Breast epithelium (tissue), 3 donors: ENCODE data around the gene SPOPL.

Source experiments
- POLR2A ChIP-seq: fragments of 450-650 bp; IDR thresholded peaks from one replicate; pipeline ENCODE4 v1.6.1; 2016; ENCODE audit warnings: antibody characterized with exemption, mild to moderate bottlenecking, moderate library complexity
- POLR2AphosphoS5 ChIP-seq, 3 donors: sonication (generic); formaldehyde crosslinking; IDR thresholded peaks; one replicate each; pipeline ENCODE4 v1.6.1; 2017; ENCODE audit warnings: antibody characterized with exemption in 3 of 3
- TF ChIP-seq, protein P1 (sequence below), 3 donors: fragments of 450-650 bp; IDR thresholded peaks; one replicate each; pipeline ENCODE4 v1.5.1; 2016 to 2017; ENCODE audit warnings: antibody characterized with exemption in 3 of 3, mild to moderate bottlenecking in 3 of 3, moderate library complexity in 3 of 3

DNA sequence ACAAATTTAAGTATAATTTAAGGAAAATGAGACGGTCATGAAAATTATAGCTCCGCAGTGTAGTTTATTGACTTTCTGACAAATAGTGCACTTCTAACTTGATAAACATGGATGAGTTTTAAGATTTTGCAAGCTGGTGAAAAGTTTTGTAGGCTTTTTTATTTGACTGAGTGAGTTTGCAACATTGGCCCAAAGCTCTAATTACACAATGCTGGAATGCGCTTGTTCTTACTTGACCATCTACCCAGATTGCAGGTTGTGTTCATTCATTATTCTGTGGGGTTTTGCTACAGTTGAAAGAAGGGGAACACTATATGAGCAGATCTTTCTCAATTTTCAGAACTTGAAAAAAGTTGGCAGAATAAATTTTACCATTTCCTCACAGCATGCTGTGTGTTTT is 13.5 kb downstream of the SPOPL start:
- TF ChIP-seq, protein P1, sequence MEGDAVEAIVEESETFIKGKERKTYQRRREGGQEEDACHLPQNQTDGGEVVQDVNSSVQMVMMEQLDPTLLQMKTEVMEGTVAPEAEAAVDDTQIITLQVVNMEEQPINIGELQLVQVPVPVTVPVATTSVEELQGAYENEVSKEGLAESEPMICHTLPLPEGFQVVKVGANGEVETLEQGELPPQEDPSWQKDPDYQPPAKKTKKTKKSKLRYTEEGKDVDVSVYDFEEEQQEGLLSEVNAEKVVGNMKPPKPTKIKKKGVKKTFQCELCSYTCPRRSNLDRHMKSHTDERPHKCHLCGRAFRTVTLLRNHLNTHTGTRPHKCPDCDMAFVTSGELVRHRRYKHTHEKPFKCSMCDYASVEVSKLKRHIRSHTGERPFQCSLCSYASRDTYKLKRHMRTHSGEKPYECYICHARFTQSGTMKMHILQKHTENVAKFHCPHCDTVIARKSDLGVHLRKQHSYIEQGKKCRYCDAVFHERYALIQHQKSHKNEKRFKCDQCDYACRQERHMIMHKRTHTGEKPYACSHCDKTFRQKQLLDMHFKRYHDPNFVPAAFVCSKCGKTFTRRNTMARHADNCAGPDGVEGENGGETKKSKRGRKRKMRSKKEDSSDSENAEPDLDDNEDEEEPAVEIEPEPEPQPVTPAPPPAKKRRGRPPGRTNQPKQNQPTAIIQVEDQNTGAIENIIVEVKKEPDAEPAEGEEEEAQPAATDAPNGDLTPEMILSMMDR (IDR thresholded peaks at IDR 0.05) = no peak
- TF ChIP-seq POLR2A = no peak
- TF ChIP-seq POLR2AphosphoS5 (IDR thresholded peaks at IDR 0.05) = no peak
